Left ventricle myocardium inferior (tissue), 1 donor: ENCODE results near the gene RSPH1. TPM values are rescaled to one million over a fixed set of nuclear protein-coding genes. Genes with fewer than 3 reads are reported as not detected.

Source experiments
- DNase-seq: peaks from one replicate; pipeline ENCODE4 v3.0.0-alpha.2; 2020
- H3K27ac ChIP-seq: fragments of 200-600 bp; replicated peaks from 2 replicates; pipeline ENCODE4 v1.8.0; 2021
- H3K27me3 ChIP-seq: fragments of 200-600 bp; 2 replicates; pipeline ENCODE4 v1.8.0; 2021; ENCODE audit warnings: low read depth
- H3K36me3 ChIP-seq: fragments of 200-600 bp; 2 replicates; pipeline ENCODE4 v1.8.0; 2021
- H3K4me1 ChIP-seq: fragments of 200-600 bp; 2 replicates; pipeline ENCODE4 v1.8.0; 2021
- H3K4me3 ChIP-seq: fragments of 200-600 bp; 2 replicates; pipeline ENCODE4 v1.8.0; 2021; ENCODE audit warnings: mild to moderate bottlenecking, moderate library complexity
- H3K9me3 ChIP-seq: fragments of 200-600 bp; replicated peaks from 2 replicates; pipeline ENCODE4 v1.8.0; 2021
- intact Hi-C: fragments of 100-400 bp; cut with micrococcal nuclease; formaldehyde crosslinking; loops from one replicate; pipeline ENCODE4 v1.11.0; 2022
- total RNA-seq: library from RNA; stranded (reverse); fragmentation: NEBNext Ultra II Directional; extraction: Animal tissue kit (Norgen Biotek cat#: 25700); gene quantifications from one replicate; pipeline ENCODE4 v1.2.1, GENCODE V29; 2021
- TF ChIP-seq, protein P1 (sequence below): fragments of 200-600 bp; IDR thresholded peaks from 2 replicates; pipeline ENCODE4 v1.8.0; 2021; ENCODE audit warnings: antibody characterized with exemption, mild to moderate bottlenecking, borderline replicate concordance
- donor health status: DM: no; HTN: yes; CAD: no; lungs with severe emphysema.

The RSPH1 gene
- total RNA-seq, 1 donor from 2014 or later: not detected

DNA sequence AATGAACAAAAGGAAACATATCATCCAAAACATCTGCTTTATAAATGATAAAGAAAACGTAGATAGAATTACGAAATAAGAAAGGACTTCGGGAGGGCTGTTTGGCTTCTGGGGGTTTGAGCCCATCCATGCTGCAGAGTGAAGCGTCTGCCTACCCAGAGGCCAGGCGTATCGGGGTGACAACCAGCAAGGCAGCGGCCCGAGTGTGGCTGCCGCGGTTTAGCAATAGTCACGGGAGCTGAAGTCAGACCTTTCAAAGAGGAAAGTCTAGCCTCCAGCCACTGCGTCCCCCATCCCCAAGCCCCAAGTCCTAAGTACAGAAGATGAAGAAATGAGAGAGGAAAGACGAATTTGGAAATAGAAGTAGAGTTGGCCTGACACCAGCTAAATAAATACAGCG is 26.2 kb upstream of the RSPH1 start:
- Histone ChIP-seq H3K27me3 (no peaks in the 10 kb centered on the region), H3K4me3 (no peak overlapping the region), H3K4me1 (peaks cover 36% of the 10 kb centered on the region), H3K9me3 (no peaks in the 10 kb centered on the region), H3K36me3 (peaks cover 21% of the 10 kb centered on the region), H3K27ac (no peak overlapping the region)
- TF ChIP-seq, protein P1, sequence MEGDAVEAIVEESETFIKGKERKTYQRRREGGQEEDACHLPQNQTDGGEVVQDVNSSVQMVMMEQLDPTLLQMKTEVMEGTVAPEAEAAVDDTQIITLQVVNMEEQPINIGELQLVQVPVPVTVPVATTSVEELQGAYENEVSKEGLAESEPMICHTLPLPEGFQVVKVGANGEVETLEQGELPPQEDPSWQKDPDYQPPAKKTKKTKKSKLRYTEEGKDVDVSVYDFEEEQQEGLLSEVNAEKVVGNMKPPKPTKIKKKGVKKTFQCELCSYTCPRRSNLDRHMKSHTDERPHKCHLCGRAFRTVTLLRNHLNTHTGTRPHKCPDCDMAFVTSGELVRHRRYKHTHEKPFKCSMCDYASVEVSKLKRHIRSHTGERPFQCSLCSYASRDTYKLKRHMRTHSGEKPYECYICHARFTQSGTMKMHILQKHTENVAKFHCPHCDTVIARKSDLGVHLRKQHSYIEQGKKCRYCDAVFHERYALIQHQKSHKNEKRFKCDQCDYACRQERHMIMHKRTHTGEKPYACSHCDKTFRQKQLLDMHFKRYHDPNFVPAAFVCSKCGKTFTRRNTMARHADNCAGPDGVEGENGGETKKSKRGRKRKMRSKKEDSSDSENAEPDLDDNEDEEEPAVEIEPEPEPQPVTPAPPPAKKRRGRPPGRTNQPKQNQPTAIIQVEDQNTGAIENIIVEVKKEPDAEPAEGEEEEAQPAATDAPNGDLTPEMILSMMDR: no peak
- no peak for DNase-seq
- intact Hi-C loops: no loop called here

DNA sequence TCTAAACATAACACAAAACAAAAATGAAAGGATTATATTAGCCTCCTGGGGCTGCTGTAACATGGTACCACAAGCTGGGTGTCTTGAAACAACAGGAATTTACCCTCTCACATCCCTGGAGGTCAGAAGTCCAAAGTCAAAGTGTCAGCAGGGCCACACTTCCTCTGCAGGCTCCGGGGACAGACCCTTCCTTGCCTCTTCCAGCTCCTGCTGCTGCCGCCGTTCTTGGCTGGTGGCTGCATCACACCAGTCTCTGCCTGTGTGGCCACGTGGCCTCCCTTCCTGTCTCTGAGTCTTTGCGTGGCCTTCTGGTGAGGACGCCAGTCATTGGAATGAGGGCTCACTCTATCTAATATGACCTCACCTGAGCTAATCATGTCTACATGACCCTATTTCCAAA is 25.8 kb upstream of the RSPH1 start:
- no peak overlapping the region for H3K4me3 ChIP-seq
- intact Hi-C loops: no loop called here
- no peaks in the 10 kb centered on the region for H3K9me3 ChIP-seq
- H3K27me3 ChIP-seq: no peaks in the 10 kb centered on the region
- H3K4me1 ChIP-seq: peaks cover 31% of the 10 kb centered on the region
- TF ChIP-seq, protein P1: no peak
- peaks cover 21% of the 10 kb centered on the region for H3K36me3 ChIP-seq
- DNase-seq: no peak
- no peak overlapping the region for H3K27ac ChIP-seq

DNA sequence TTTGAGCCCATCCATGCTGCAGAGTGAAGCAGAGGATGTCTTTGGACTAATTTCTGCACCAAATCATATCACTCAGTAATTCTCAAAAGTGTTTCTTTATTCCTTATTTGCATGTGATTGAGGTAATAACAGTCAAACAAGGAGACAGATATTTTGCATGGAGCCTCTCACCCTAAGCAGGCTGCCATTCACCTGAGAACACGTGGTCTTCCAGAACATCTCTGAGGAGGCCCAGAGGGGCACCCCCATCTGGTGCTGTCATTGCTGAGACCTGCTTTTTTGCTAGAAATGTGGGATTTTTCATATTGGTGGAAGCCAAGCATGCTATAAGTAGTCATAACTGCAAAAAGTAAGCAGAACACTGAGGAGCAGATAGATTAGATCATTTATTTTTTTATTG is 25.4 kb upstream of the RSPH1 start:
- Histone ChIP-seq H3K27me3 (no peaks in the 10 kb centered on the region), H3K4me3 (no peak overlapping the region), H3K36me3 (peaks cover 21% of the 10 kb centered on the region), H3K9me3 (no peaks in the 10 kb centered on the region), H3K4me1 (peaks cover 27% of the 10 kb centered on the region), H3K27ac (no peak overlapping the region)
- DNase-seq: no peak
- intact Hi-C loops: no loop called here
- TF ChIP-seq, protein P1: no peak

DNA sequence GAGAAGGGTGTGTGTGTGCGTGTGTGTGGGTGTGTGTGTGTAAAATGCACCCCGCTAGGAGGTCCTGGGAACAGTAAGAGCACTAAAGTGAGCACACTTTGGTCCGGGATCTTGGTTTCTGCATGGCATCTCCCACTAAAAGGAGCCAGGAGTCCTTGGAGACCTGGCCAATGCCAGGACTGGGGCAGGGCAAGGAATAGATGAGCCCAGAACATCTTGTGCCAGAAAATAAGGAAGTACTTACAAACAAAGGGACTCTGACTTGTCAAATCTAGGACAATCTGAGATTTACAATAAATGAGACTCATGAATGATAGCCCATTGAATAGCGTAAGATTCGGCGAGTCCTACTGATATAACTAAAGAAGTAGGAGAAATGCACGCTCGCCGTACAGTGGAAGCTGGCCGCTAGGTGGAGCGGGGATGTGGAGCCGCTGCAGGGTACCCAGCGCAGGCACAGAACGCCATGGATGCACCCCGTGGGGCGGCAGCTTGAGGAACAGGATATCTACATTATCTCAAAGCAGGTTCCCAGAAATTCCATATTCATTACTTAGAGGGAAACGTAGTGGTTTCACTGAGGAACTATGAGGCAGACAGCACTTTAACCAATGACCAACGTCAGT is 24.7 kb upstream of the RSPH1 start:
- peaks cover 21% of the 10 kb centered on the region for H3K36me3 ChIP-seq
- no peak for DNase-seq
- intact Hi-C loops: no loop called here
- H3K4me3 ChIP-seq: no peak overlapping the region
- TF ChIP-seq, protein P1: peak; percentile 36
- no peaks in the 10 kb centered on the region for H3K27me3 ChIP-seq
- no peaks in the 10 kb centered on the region for H3K9me3 ChIP-seq
- H3K27ac ChIP-seq: no peak overlapping the region
- H3K4me1 ChIP-seq: peaks cover 22% of the 10 kb centered on the region

DNA sequence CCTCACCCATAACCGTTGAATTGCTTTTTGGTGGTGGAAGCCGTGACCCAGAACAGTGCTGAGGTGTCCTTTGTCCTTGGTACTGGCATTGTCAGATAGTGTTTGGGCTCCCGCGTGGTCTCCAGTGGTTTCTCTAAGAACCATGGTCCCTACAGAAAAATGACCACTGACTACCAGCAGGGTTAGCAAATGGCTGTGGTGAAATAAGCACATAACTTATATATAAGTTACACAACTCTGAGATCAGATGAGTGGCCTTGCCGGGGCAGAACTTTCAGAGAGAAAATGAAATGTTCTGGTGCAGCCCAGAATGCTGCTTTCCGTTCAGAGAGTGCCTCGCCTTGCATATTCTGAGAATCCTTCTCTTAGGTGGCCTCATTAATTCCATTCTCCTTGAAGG is 22.6 kb upstream of the RSPH1 start:
- no peak for DNase-seq
- Histone ChIP-seq H3K36me3 (peaks cover 21% of the 10 kb centered on the region), H3K27ac (no peak overlapping the region), H3K9me3 (no peaks in the 10 kb centered on the region), H3K4me3 (no peak overlapping the region), H3K27me3 (no peaks in the 10 kb centered on the region), H3K4me1 (peaks cover 20% of the 10 kb centered on the region)
- TF ChIP-seq, protein P1: no peak
- intact Hi-C loops: no loop called here
